Hepatocyte (in vitro differentiated cells): ENCODE data around the gene FARP1. TPM values are rescaled to one million over a fixed set of nuclear protein-coding genes. Genes with fewer than 3 reads are reported as not detected.

Experiments
- DNase-seq: peaks from one replicate; pipeline ENCODE4 v3.0.0-alpha.2; 2016; ENCODE audit warnings: low spot score
- H2AFZ ChIP-seq: fragments of 200-600 bp; sonication (generic); 2 replicates; pipeline ENCODE4 v1.6.0; 2016; ENCODE audit warnings: antibody characterized with exemption, mild to moderate bottlenecking
- H3K27ac ChIP-seq: fragments of 200-600 bp; sonication (generic); 2 replicates; pipeline ENCODE4 v1.5.1; 2016; ENCODE audit warnings: mild to moderate bottlenecking
- H3K27me3 ChIP-seq: fragments of 200-600 bp; sonication (generic); 2 replicates; pipeline ENCODE4 v1.6.1; 2016
- H3K36me3 ChIP-seq: fragments of 200-600 bp; sonication (generic); replicated peaks from 2 replicates; pipeline ENCODE4 v1.5.1; 2016; ENCODE audit warnings: low read depth; ENCODE audit not compliant: insufficient read depth
- H3K4me1 ChIP-seq: fragments of 200-600 bp; sonication (generic); 2 replicates; pipeline ENCODE4 v1.5.1; 2016; ENCODE audit warnings: mild to moderate bottlenecking, moderate library complexity; ENCODE audit not compliant: insufficient read depth
- H3K4me2 ChIP-seq: fragments of 200-600 bp; sonication (generic); 2 replicates; pipeline ENCODE4 v1.6.0; 2016
- H3K4me3 ChIP-seq: fragments of 200-600 bp; sonication (generic); 2 replicates; pipeline ENCODE4 v1.5.1; 2016; ENCODE audit warnings: mild to moderate bottlenecking
- H3K79me2 ChIP-seq: fragments of 200-600 bp; sonication (generic); 2 replicates; pipeline ENCODE4 v1.6.0; 2017; ENCODE audit warnings: mild to moderate bottlenecking
- H3K9me2 ChIP-seq: fragments of 200-600 bp; sonication (generic); replicated peaks from 2 replicates; pipeline ENCODE4 v1.6.0; 2017; ENCODE audit warnings: mild to moderate bottlenecking; ENCODE audit not compliant: insufficient read depth
- H3K9me3 ChIP-seq: fragments of 200-600 bp; sonication (generic); 2 replicates; pipeline ENCODE4 v1.5.1; 2016; ENCODE audit warnings: low read depth, mild to moderate bottlenecking
- H4K20me1 ChIP-seq: fragments of 200-600 bp; sonication (generic); 2 replicates; pipeline ENCODE4 v1.6.0; 2016; ENCODE audit warnings: mild to moderate bottlenecking; ENCODE audit not compliant: insufficient read depth, poor library complexity, severe bottlenecking
- CTCF ChIP-seq: fragments of 200-600 bp; sonication (generic); IDR thresholded peaks from 2 replicates; pipeline ENCODE4 v1.5.1; 2016; ENCODE audit warnings: antibody characterized with exemption, mild to moderate bottlenecking; ENCODE audit not compliant: poor library complexity
- EZH2 ChIP-seq: fragments of 200-600 bp; sonication (generic); IDR thresholded peaks from 2 replicates; pipeline ENCODE4 v1.6.1; 2016; ENCODE audit warnings: antibody characterized with exemption, mild to moderate bottlenecking, borderline replicate concordance
- EZH2phosphoT487 ChIP-seq: fragments of 200-600 bp; sonication (generic); IDR thresholded peaks from one replicate; pipeline ENCODE4 v1.6.1; 2018; ENCODE audit warnings: antibody characterized with exemption, mild to moderate bottlenecking, low read depth, moderate library complexity; ENCODE audit not compliant: unreplicated experiment, severe bottlenecking
- WGBS: methylation state at CpG from one replicate; pipeline ENCODE4 v1.1.6; 2016; ENCODE audit warnings: low lambda C conversion rate; ENCODE audit errors: missing lambda C conversion rate; 5-methylcytosine and 5-hydroxymethylcytosine counted together
- polyA plus RNA-seq: library from polyadenylated mRNA; unstranded; fragments of >200 nt; fragmentation: Nextera tagmentation; extraction: Ambion mirVana; gene quantifications from 2 replicates; pipeline ENCODE4 v1.2.1, GENCODE V29; 2016
- total RNA-seq: library from RNA; depleted of rRNA; stranded (reverse); fragments of >200 nt; gene quantifications from 2 replicates; pipeline ENCODE4 v1.2.3, GENCODE V29; 2014

FARP1 gene
- total and polyA plus RNA-seq, 2 experiments from 2014 or later, result 35.5 to 68.7 TPM

DNA sequence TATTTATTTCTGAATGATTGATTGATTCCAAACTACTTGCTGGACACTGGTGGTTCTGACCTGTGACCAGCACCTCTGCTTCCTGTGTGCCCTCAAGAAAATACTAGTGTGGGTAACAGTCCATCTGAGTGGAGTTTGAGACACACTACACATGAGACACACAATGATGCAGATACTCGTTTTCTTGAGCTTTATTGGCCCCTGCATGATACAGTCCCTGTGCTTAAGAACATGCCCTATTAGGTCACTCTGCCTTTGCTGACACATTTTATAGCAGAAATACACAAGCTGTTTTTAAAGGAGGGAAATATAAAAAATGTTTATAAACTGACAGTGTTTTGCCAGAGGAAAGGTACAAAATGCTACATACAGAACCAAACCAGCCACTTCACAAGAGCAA is 307.1 kb downstream of the FARP1 start:
- no peak for DNase-seq
- Histone ChIP-seq H3K4me2 (no peak overlapping the region), H3K27ac (peak overlapping the region; percentile 51), H3K4me3 (no peak overlapping the region), H3K9me2 (no peaks in the 10 kb centered on the region), H3K79me2 (peaks cover 6% of the 10 kb centered on the region), H3K4me1 (peaks cover 9% of the 10 kb centered on the region), H3K9me3 (no peaks in the 10 kb centered on the region), H4K20me1 (no peaks in the 10 kb centered on the region), H2AFZ (no peak overlapping the region), H3K27me3 (no peaks in the 10 kb centered on the region), H3K36me3 (no peaks in the 10 kb centered on the region)
- 57% methylated on average over 1 of the region's 1 CpG for WGBS
- TF ChIP-seq EZH2phosphoT487 (no peak), EZH2 (no peak), CTCF (no peak)

- Histone ChIP-seq H3K9me3 (no peaks in the 10 kb centered on the region), H3K79me2 (peaks cover 6% of the 10 kb centered on the region), H3K9me2 (no peaks in the 10 kb centered on the region), H2AFZ (no peak overlapping the region), H4K20me1 (peaks cover 2% of the 10 kb centered on the region), H3K27me3 (no peaks in the 10 kb centered on the region), H3K36me3 (no peaks in the 10 kb centered on the region), H3K4me2 (no peak overlapping the region), H3K27ac (peak overlapping the region; percentile 51), H3K4me3 (no peak overlapping the region), H3K4me1 (peaks cover 7% of the 10 kb centered on the region)
- no peak for DNase-seq
- WGBS, result 77% methylated on average over 14 of the region's 14 CpGs
- TF ChIP-seq EZH2 (no peak), CTCF (no peak), EZH2phosphoT487 (no peak)
Observed at GRCh38 chr13:98450539-98451111, 307.7 kb downstream of the FARP1 start.

- peaks cover 4% of the 10 kb centered on the region for H4K20me1 ChIP-seq
- H3K9me3 ChIP-seq, result no peaks in the 10 kb centered on the region
- 87% methylated on average over 23 of the region's 23 CpGs for WGBS
- no peaks in the 10 kb centered on the region for H3K9me2 ChIP-seq
- H3K27me3 ChIP-seq, result no peaks in the 10 kb centered on the region
- no peak for DNase-seq
- H3K79me2 ChIP-seq, result peaks cover 6% of the 10 kb centered on the region
- H3K36me3 ChIP-seq, result no peaks in the 10 kb centered on the region
- no peak overlapping the region for H3K4me3 ChIP-seq
- peaks cover 7% of the 10 kb centered on the region for H3K4me1 ChIP-seq
- H2AFZ ChIP-seq, result no peak overlapping the region
- no peak overlapping the region for H3K27ac ChIP-seq
- H3K4me2 ChIP-seq, result no peak overlapping the region
- no peak for TF ChIP-seq EZH2
- TF ChIP-seq CTCF, result no peak
- no peak for TF ChIP-seq EZH2phosphoT487
Observed at GRCh38 chr13:98451676-98452470, 309.0 kb downstream of the FARP1 start.
